HG03460 (cell line): Measurements from ENCODE around the gene PODN.

Experiments
- ATAC-seq: cut with Tn5 transposase; IDR thresholded peaks from one replicate; pipeline ENCODE4 v1.9.1; 2021; ENCODE audit not compliant: unreplicated experiment

PODN gene

GRCh38 chr1:53074313-53075154, 12.5 kb downstream of the PODN start:
- ATAC-seq: no peak

DNA sequence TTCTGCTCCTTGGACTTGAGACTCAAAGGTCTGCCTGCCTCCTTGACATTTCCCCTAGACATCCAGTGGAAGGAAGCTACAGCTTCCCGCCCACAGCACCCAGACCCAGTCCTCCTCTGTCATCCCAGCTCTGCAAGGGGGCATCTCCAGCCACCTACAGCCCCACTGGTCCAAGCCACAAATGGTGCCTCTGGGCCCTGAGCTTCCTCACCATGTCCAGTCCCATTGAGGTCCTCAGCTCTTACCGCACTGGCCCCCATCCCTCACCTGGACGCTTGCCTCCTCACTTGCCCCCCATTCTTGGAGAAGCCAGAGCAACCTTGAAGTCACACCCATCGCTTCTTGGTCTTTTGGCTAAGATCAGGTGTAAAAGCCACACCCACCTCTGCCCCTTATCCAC, 13.2 kb downstream of the PODN start:
- ATAC-seq: no peak

GRCh38 chr1:53075761-53076163, 13.7 kb downstream of the PODN start:
- ATAC-seq: no peak

DNA sequence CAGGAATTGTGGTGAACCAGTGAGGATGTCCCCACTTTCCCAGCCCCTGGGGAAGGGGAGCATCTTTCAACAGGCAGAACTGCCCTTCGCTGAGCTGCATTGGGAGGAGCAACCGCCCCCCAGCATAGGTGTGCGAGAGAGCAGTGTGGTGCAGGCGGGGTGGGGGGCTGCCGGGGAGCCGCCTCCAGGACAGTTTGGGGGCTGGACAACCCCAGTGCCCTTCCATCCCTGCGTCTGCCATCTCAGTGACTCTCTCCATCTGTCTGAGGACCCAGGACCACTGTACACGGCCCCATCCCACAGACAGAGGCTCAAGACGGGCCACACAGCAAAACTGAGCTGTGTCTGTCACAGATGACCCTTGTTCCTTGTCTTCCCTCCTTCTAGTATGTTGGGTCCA, 14.2 kb downstream of the PODN start:
- no peak for ATAC-seq

GRCh38 chr1:53076721-53077598, 14.9 kb downstream of the PODN start:
- no peak for ATAC-seq

DNA sequence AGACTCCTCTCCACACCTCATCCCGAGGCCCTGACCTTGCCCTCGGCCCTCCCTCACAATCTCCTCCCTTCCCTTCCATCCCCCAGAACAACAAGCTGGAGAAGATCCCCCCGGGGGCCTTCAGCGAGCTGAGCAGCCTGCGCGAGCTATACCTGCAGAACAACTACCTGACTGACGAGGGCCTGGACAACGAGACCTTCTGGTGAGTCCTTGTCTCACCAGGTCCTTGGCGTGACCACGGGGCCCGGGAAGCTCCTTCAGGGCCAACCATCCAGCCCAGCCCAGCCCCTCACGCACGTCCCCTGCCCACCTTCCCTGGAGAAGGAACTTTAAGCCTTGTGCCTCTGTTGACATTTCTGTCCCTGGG, 15.6 kb downstream of the PODN start:
- ATAC-seq: no peak

- ATAC-seq: no peak
These were observed 16.5 kb downstream of the PODN start for GRCh38 chr1:53078333-53079101.

GRCh38 chr1:53079251-53079650, 17.2 kb downstream of the PODN start:
- ATAC-seq: no peak

- no peak for ATAC-seq
These were observed 18.0 kb downstream of the PODN start for GRCh38 chr1:53080041-53080440.

DNA sequence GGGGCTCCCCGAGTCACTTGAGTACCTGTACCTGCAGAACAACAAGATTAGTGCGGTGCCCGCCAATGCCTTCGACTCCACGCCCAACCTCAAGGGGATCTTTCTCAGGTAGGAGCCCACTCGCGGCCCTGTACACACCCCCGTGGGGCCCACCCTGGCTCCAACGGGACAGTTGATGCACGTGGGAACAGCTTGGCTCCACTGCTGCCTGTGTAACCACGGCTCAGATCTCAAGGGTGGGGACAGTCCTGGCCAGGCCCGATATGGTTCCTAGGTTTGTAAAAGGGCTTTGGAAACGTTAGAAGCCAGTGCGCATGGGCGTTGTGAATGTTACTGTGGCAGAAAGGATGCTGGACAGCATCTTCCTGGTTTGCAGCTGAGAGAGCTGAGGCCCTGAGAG, 18.8 kb downstream of the PODN start:
- no peak for ATAC-seq

GRCh38 chr1:53081384-53082066, 19.5 kb downstream of the PODN start:
- ATAC-seq: no peak

DNA sequence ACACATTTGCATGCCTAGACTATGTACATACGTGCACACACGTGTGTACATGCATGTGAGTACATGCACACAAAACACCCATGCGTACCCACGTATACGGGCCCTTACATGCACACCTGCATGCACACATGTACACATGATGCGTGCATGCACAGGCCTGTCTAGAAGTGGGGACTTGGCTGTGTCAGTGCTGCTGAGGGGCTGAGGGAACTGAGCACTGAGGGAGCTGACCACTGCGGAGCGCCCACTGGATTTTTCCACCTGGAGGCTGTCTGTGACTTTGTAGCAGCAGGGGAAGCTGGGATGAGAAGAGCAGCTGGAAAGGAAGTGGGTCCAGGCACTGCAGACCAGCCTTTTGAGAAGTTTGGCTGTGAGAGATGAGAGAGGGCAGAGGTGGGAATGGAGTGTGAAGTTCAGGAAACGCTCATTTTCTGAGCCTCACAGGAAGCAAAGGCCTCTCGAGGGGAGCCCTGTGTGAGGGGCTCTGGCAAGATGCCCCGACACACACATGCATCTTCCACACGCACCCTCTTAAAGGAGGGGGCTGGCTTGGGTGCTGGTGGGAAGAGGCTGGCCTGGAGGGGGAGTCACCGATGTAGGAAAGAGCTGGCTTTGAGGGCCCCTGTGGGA, 20.9 kb downstream of the PODN start:
- ATAC-seq: no peak

DNA sequence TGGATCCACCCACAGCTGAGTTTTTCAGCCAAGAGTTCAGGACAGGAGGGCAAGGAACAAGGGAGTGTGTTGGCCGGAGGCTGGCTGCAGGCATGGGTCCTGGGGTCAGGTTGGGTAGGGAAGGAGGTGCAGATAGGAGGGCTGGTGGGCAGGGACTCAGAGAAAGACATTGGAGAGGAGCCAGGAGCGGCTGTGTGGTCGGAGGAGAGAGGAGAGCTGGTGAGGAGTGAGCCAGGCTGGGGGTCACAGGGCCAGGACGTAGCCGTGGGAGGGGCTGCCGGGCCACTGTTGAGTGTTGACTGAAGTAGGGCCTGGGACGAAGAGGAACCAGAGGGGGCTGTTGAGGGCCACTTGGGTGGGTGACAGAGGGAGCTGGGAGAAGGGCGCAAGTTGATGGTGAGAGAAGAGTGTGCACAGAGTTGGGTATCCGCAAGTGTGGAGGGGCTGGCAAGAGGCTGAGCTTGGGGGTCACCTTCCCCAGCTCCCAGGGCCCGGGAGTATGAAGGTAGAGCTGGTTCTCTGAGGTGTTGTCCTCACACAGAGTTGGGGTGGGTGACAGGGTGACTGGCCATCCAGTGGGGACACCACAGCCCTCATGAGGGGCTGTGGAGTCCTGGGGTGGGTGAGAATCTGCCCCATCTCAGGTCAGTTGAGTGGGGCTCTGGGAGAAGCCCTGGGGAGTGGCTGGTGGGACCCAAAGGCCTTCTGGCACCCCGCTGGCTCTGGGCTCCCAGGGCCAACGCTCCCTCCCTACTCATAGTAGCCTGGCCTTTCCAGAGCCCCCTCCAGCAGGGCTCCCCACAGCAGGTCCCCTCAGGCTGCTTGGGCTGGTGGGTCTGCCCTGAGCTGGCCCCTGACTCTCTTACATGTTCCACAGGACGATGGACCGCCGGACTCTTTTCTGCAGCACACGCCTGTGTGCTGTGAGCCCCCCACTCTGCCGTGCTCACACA, 21.9 kb downstream of the PODN start:
- no peak for ATAC-seq

DNA sequence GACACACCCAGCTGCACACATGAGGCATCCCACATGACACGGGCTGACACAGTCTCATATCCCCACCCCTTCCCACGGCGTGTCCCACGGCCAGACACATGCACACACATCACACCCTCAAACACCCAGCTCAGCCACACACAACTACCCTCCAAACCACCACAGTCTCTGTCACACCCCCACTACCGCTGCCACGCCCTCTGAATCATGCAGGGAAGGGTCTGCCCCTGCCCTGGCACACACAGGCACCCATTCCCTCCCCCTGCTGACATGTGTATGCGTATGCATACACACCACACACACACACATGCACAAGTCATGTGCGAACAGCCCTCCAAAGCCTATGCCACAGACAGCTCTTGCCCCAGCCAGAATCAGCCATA, 22.6 kb downstream of the PODN start:
- no peak for ATAC-seq

DNA sequence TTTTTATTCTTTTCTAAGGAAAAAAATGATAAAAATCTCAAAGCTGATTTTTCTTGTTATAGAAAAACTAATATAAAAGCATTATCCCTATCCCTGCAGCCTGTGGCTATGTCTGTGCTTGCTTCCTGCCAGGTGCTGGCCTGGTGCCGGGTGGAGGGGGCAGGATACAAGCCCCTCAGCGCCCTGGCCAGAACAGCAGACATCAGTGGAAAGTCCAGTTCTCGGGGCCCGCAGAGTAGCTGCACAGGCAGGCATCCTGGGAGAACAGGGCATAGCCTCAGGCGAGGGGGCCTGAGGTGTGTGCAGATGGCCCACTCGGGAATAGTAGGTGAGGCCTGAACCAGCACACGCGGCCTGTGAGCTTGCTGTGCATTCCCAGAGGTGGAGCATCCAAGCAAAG, 23.4 kb downstream of the PODN start:
- no peak for ATAC-seq

- no peak for ATAC-seq
These were observed 24.6 kb downstream of the PODN start for GRCh38 chr1:53086491-53087070.

DNA sequence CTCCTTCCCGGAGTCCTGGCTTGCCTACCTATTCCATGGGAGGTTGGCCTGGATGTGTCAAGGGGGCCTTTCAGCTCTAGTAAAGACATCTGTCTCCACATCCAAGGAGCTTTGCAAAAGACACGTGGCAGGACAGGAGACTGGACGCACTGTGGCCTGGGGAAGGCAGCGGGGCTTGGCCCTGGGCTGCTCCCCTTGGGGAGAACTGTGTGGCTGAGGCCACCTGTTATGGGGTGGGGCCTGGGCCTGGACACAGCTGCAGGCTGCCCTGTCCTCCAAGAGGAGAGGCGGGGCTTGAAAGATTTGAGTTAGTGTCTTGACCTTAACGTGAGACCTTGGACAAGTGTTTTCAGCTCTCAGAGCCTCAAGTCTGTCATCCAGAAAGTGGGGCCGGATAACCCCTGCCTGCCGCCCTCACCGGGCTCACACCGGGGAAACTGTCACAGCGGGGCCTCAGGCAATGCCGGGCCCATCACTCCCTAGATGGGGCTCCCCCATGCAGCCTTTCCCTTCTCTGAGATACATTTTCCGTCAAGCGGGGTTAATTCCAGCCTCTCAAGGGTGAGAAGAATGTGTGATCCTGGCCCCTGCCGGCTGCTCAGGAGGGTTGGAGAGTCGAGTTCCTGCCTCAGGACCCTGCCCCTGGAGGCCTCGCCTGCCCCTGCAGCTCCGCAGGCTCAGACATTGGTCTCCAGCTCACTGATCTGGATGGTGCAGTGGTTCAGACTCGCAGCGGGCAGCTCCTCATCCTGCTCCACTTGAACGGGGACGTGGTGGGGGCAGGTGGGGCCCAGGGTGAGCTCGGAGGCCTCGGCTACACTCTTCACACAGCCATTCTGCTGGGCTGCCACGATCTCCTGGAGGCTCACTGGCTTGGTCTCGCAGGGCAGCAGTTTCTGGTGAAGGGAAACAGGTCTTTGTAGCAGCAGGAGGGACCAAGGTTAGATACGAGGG, 25.6 kb downstream of the PODN start:
- ATAC-seq: no peak
